Esophagus squamous epithelium (tissue), 5 donors: ENCODE results near the gene MED10. TPM values are rescaled to one million over a fixed set of nuclear protein-coding genes. Genes with fewer than 3 reads are reported as not detected.

Experiments
- DNase-seq: peaks from one replicate; lab custom pipeline; 2025; lab: John Stamatoyannopoulos, UW
- H3K27ac ChIP-seq, 4 donors: fragments of 200-600 bp; sonication (generic); one replicate each; pipeline ENCODE4 v1.5.1; 2016 to 2019; ENCODE audit warnings: mild to moderate bottlenecking in 1 of 4
- H3K27me3 ChIP-seq, 4 donors: fragments of 200-600 bp; sonication (generic); 1 replicate in 3 of 4; 2 replicates in 1 of 4; pipeline versions ENCODE4 v1.5.1 to v1.6.0; 2017 to 2021; ENCODE audit warnings: antibody characterized with exemption in 1 of 4
- H3K36me3 ChIP-seq, 3 donors: fragments of 200-600 bp; sonication (generic); one replicate each; pipeline ENCODE4 v1.5.1; 2016 to 2019
- H3K4me1 ChIP-seq, 3 donors: fragments of 200-600 bp; sonication (generic); one replicate each; pipeline ENCODE4 v1.5.1; 2017 to 2019
- H3K4me3 ChIP-seq, 4 donors: fragments of 200-600 bp; sonication (generic); 1 replicate in 3 of 4; 2 replicates in 1 of 4; pipeline ENCODE4 v1.5.1; 2016 to 2019; ENCODE audit warnings: mild to moderate bottlenecking in 2 of 4, moderate library complexity in 1 of 4
- H3K9me3 ChIP-seq, 3 donors: fragments of 200-600 bp; sonication (generic); one replicate each; pipeline ENCODE4 v1.5.1; 2016 to 2019
- CTCF ChIP-seq, 6 experiments: fragments of 450-650 bp in 4 of 6; fragments of 200-600 bp in 2 of 6; sonication (generic) in 2 of 6; IDR thresholded peaks; one replicate each; pipeline ENCODE4 v1.5.1; 2016 to 2019; ENCODE audit warnings: antibody characterized with exemption in 6 of 6, mild to moderate bottlenecking in 4 of 6, moderate library complexity in 4 of 6
- POLR2A ChIP-seq, 4 donors: fragments of 450-650 bp; IDR thresholded peaks; one replicate each; pipeline ENCODE4 v1.6.1; 2017; ENCODE audit warnings: antibody characterized with exemption in 4 of 4, mild to moderate bottlenecking in 4 of 4, moderate library complexity in 3 of 4
- WGBS, 2 donors: methylation state at CpG; one replicate each; pipeline ENCODE4 v1.1.5; 2018; 5-methylcytosine and 5-hydroxymethylcytosine counted together
- intact Hi-C: fragments of 100-400 bp; cut with DNase I; formaldehyde crosslinking; loops from one replicate; pipeline ENCODE4 v1.15.0; 2022
- total RNA-seq, 4 donors: library from RNA; depleted of rRNA; stranded (reverse); fragments of >200 nt; gene quantifications; one replicate each; pipeline ENCODE4 v1.1.0, GENCODE V29; 2016
- donor health status: DM: yes; HTN: yes; CAD: no.

MED10 gene
- total RNA-seq, result 10 to 100 TPM; 10.3 to 30.7 (median 20.8) TPM

DNA sequence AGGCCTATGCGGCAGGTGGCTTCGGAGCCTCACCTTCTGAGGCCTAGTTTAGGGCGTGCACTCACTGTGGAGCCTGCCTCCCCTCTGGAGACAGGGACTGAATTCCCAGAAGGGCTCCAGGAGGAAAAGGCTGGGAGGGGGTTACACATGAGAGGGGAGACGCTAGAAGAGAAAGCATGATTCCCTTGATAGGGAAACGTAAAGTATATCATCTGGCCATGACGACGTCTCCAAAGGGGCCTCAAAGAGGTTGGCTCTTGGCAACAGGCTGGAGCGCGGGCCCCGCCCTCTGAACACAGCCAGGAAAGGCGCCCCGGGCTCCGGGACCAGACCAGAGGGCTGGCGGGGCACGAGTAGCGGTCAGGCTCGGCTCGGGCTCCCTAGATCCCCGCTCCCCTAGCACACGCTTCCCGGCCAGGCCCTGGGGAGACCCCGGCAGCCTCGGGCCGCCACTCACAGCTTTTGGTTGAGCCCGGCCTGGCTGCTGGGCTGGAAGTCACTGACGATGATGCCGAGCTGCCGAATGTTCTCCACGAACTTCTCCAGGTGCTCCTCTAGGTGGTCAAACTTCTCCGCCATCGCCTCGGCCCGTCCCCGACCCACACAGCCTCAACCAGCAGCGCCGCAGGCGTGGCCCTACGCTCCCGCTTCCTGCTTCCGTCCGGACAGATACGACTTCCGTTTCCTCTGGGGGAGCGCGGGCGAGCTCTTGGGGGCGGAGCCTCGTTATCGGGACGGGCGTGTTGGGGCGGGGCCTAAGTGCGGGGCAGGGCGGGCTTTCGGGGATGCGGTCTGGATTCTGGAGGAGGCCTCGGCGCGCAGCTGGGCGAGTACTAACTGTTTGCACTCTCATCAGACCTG lies at the start of gene MED10:
Gene MED10, minus strand, starts transcription at position 643 of the 861 bp plus-strand sequence. Its CDS starts 64 bp downstream, at position 579.
- H3K9me3 ChIP-seq, result no peaks in the 10 kb centered on the region
- TF ChIP-seq CTCF (IDR thresholded peaks at IDR 0.05) (no peak), POLR2A (IDR thresholded peaks at IDR 0.05) (peak in 3 of 4 donors; percentile 33 to 75 (median 58))
- peak within 1 kb of the TSS; percentile 94 to 98 (median 95) for H3K27ac ChIP-seq
- peaks cover 6 to 36% (median 11%) of the 10 kb centered on the region in 3 donors for H3K36me3 ChIP-seq
- peak within 1 kb of the TSS; percentile 93 to 100 (median 96) for H3K4me3 ChIP-seq
- DNase-seq, result peak; percentile 65
- WGBS, 2 donors, result 0% methylated on average over 14 of the region's 60 CpGs; no CpG with 5 or more reads in 1 of the 2 donors
- H3K4me1 ChIP-seq, result peaks cover 7 to 28% (median 22%) of the 10 kb centered on the region in 3 donors
- peaks cover 0 to under 1% (median 0%) of the 10 kb centered on the region in 4 donors for H3K27me3 ChIP-seq
- intact Hi-C loops, result no loop called here

GRCh38 chr5:6427694-6428093 lies 49.3 kb upstream of the MED10 start:
- intact Hi-C loops, result no loop called here
- Histone ChIP-seq H3K27ac (no peak overlapping the region), H3K36me3 (no peaks in the 10 kb centered on the region), H3K9me3 (no peaks in the 10 kb centered on the region), H3K4me1 (no peaks in the 10 kb centered on the region), H3K4me3 (no peak overlapping the region), H3K27me3 (peaks cover 0 to 16% (median 0%) of the 10 kb centered on the region in 4 donors)
- no peak for DNase-seq
- TF ChIP-seq CTCF (IDR thresholded peaks at IDR 0.05) (no peak), POLR2A (IDR thresholded peaks at IDR 0.05) (no peak)
- 52 to 88% methylated on average over 1 to 4 of the region's 4 CpGs for WGBS, 2 donors

DNA sequence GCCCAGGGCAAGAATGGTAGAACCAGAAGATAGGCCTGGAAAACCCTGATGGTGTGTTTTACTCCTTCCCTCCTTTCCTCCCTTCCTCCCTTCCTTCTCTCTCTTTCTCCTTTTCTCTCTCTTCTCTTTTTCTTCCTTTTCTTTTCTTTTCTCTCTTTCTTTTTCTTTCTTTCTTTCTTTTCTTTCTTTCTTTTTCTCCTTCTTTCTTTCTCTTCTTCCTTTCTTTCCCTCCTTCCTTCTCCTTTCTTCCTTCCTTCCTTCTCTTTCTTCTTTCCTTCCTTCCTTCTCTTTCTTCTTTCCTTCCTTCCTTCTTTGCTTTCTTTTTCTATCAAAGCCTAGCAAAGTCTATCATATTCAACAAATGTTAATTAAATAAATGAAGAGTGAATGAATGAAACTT lies 46.4 kb upstream of the MED10 start:
- Histone ChIP-seq H3K4me3 (no peak overlapping the region), H3K4me1 (no peaks in the 10 kb centered on the region), H3K36me3 (no peaks in the 10 kb centered on the region), H3K27ac (no peak overlapping the region), H3K9me3 (no peaks in the 10 kb centered on the region), H3K27me3 (peaks cover 0 to 10% (median 0%) of the 10 kb centered on the region in 4 donors)
- no peak for DNase-seq
- no peak for TF ChIP-seq POLR2A (IDR thresholded peaks at IDR 0.05)
- no peak for TF ChIP-seq CTCF (IDR thresholded peaks at IDR 0.05)
- intact Hi-C loops, result no loop called here

GRCh38 chr5:6424110-6424659 lies 45.8 kb upstream of the MED10 start:
- Histone ChIP-seq H3K9me3 (no peaks in the 10 kb centered on the region), H3K27me3 (peaks cover 0 to 7% (median 0%) of the 10 kb centered on the region in 4 donors), H3K4me3 (no peak overlapping the region), H3K36me3 (no peaks in the 10 kb centered on the region), H3K27ac (no peak overlapping the region), H3K4me1 (no peaks in the 10 kb centered on the region)
- no peak for DNase-seq
- WGBS, 2 donors, result 64 to 100% methylated on average over 1 to 5 of the region's 8 CpGs
- intact Hi-C loops, result no loop called here
- TF ChIP-seq CTCF (IDR thresholded peaks at IDR 0.05), result no peak
- no peak for TF ChIP-seq POLR2A (IDR thresholded peaks at IDR 0.05)
